Prostate gland (tissue), 2 donors: ENCODE measurements around the gene MRGPRX2. TPM values are rescaled to one million over a fixed set of nuclear protein-coding genes. Genes with fewer than 3 reads are reported as not detected.

ENCODE experiments used
- DNase-seq: peaks from one replicate; pipeline ENCODE4 v3.0.0-alpha.2; 2019; ENCODE audit warnings: low spot score
- H3K27ac ChIP-seq, 2 donors: fragments of 200-600 bp; sonication (generic); 2 replicates each; pipeline ENCODE4 v1.5.1; 2017 to 2019
- H3K27me3 ChIP-seq: fragments of 200-600 bp; sonication (generic); replicated peaks from 2 replicates; pipeline ENCODE4 v1.5.1; 2019; ENCODE audit not compliant: insufficient read depth
- H3K36me3 ChIP-seq, 2 donors: fragments of 200-600 bp; sonication (generic); 1 replicate in 1 of 2; 2 replicates in 1 of 2; pipeline versions ENCODE4 v1.5.1 to v1.8.1; 2017 to 2019
- H3K4me1 ChIP-seq: fragments of 200-600 bp; sonication (generic); replicated peaks from 2 replicates; pipeline ENCODE4 v1.5.1; 2019
- H3K4me3 ChIP-seq, 2 donors: fragments of 200-600 bp; sonication (generic); 2 replicates each; pipeline ENCODE4 v1.5.1; 2017 to 2019
- H3K9me3 ChIP-seq: fragments of 200-600 bp; sonication (generic); 2 replicates; pipeline ENCODE4 v1.5.1; 2017
- POLR2A ChIP-seq: fragments of 450-650 bp; IDR thresholded peaks from one replicate; pipeline ENCODE4 v1.6.1; 2016; ENCODE audit warnings: antibody characterized with exemption, mild to moderate bottlenecking
- POLR2AphosphoS5 ChIP-seq: sonication (generic); formaldehyde crosslinking; IDR thresholded peaks from one replicate; pipeline ENCODE4 v1.6.1; 2017; ENCODE audit warnings: antibody characterized with exemption
- WGBS: methylation state at CpG from one replicate; pipeline ENCODE4 v1.1.5; 2018; 5-methylcytosine and 5-hydroxymethylcytosine counted together
- intact Hi-C: fragments of 100-400 bp; cut with DNase I; formaldehyde crosslinking; loops from one replicate; pipeline ENCODE4 v1.14.2; 2022
- total RNA-seq, 2 donors: library from RNA; depleted of rRNA; stranded (reverse); fragments of >200 nt; gene quantifications; one replicate each; pipeline ENCODE4 v1.1.0, GENCODE V29; 2016
- TF ChIP-seq, protein P1 (sequence below), 4 experiments: fragments of 200-600 bp in 2 of 4; fragments of 450-650 bp in 2 of 4; sonication (generic) in 2 of 4; IDR thresholded peaks; 1 replicate in 3 of 4; 2 replicates in 1 of 4; pipeline ENCODE4 v1.5.1; 2016 to 2019; ENCODE audit warnings: antibody characterized with exemption in 4 of 4, mild to moderate bottlenecking in 2 of 4, moderate library complexity in 2 of 4

The MRGPRX2 gene
- total RNA-seq, 2 donors from 2014 or later: not detected

DNA sequence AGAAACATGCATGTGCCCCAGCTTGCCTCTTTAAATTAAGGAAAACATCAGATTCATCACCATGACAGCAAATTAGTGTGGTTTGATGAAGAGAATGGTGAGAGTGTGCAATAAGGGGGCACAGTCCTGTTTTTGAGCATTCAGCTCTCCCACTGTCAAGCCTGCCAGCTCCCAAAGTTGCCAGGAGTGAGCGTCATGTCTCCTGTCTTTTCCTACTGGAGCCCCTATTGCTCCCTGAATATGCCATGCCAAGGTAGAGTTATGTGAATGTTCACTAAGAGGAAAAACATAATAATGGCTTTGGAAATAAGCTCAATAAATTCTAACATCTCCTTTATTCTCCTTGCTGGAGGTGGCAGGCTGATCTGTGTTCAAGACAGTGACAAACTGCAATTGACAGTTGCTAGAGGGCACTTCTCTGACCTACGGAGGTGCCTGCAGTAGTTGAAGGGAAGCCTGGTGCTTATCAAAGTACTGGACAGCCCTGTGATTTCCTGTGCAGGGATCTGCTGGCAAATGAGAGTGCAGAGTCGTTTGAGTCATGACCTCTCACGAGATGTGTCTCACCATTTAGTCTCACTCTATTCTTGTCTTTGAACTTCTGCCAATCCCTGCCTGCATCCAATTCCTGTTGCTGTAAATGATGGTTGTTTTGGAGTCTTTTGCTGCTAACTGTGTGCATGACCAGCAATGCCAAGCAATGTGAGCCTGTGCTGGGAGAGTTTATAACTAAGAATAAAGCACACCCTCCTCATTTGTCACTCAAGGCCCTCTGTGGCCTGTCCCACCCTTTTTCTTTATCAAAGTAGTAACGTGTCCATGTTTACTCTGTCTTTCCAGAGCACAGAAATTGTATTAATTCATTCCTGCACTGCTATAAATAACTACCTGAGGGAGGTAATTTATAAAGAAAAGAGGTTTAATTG is 34.8 kb downstream of the MRGPRX2 start:
- Histone ChIP-seq H3K27ac (no peak overlapping the region), H3K4me3 (no peak overlapping the region), H3K9me3 (no peaks in the 10 kb centered on the region), H3K4me1 (no peaks in the 10 kb centered on the region), H3K27me3 (no peaks in the 10 kb centered on the region), H3K36me3 (no peaks in the 10 kb centered on the region)
- 27% methylated on average over 5 of the region's 5 CpGs for WGBS
- no peak for TF ChIP-seq POLR2AphosphoS5
- TF ChIP-seq, protein P1, sequence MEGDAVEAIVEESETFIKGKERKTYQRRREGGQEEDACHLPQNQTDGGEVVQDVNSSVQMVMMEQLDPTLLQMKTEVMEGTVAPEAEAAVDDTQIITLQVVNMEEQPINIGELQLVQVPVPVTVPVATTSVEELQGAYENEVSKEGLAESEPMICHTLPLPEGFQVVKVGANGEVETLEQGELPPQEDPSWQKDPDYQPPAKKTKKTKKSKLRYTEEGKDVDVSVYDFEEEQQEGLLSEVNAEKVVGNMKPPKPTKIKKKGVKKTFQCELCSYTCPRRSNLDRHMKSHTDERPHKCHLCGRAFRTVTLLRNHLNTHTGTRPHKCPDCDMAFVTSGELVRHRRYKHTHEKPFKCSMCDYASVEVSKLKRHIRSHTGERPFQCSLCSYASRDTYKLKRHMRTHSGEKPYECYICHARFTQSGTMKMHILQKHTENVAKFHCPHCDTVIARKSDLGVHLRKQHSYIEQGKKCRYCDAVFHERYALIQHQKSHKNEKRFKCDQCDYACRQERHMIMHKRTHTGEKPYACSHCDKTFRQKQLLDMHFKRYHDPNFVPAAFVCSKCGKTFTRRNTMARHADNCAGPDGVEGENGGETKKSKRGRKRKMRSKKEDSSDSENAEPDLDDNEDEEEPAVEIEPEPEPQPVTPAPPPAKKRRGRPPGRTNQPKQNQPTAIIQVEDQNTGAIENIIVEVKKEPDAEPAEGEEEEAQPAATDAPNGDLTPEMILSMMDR (IDR thresholded peaks at IDR 0.05): no peak
- no peak for TF ChIP-seq POLR2A
- DNase-seq: no peak
- intact Hi-C loops: no loop called here

- no peaks in the 10 kb centered on the region for H3K27me3 ChIP-seq
- intact Hi-C loops: no loop called here
- no peaks in the 10 kb centered on the region for H3K36me3 ChIP-seq
- H3K4me1 ChIP-seq: no peaks in the 10 kb centered on the region
- DNase-seq: no peak
- TF ChIP-seq, protein P1 (IDR thresholded peaks at IDR 0.05): no peak
- TF ChIP-seq POLR2A (no peak), POLR2AphosphoS5 (no peak)
- H3K4me3 ChIP-seq: no peak overlapping the region
- no peaks in the 10 kb centered on the region for H3K9me3 ChIP-seq
- H3K27ac ChIP-seq: no peak overlapping the region
Observed at GRCh38 chr11:19020831-19021230, 39.7 kb downstream of the MRGPRX2 start.

DNA sequence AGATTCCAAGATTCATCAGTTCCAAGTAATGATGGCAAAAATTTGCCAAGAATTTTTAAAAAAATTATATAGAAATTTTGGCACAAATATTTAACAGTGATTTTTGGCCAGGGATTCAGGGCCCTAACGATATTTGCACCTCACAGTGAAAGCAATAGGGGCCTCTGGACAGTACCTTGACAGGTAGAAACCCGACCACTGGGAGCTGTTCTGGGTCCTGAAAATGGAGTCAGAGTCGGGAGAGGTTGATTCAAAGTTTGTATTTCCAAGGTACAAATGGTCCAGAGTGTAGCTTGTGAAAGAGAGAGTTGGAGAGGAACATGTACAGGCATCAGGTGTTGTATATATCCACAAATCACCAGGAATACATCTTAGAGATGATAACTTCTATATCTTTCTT is 41.6 kb downstream of the MRGPRX2 start:
- Histone ChIP-seq H3K4me1 (no peaks in the 10 kb centered on the region), H3K9me3 (no peaks in the 10 kb centered on the region), H3K4me3 (no peak overlapping the region), H3K27ac (no peak overlapping the region), H3K27me3 (no peaks in the 10 kb centered on the region), H3K36me3 (no peaks in the 10 kb centered on the region)
- WGBS: 5% methylated on average over 3 of the region's 3 CpGs
- TF ChIP-seq POLR2AphosphoS5 (no peak), POLR2A (no peak)
- TF ChIP-seq, protein P1 (IDR thresholded peaks at IDR 0.05): no peak
- no peak for DNase-seq
- intact Hi-C loops: no loop called here

DNA sequence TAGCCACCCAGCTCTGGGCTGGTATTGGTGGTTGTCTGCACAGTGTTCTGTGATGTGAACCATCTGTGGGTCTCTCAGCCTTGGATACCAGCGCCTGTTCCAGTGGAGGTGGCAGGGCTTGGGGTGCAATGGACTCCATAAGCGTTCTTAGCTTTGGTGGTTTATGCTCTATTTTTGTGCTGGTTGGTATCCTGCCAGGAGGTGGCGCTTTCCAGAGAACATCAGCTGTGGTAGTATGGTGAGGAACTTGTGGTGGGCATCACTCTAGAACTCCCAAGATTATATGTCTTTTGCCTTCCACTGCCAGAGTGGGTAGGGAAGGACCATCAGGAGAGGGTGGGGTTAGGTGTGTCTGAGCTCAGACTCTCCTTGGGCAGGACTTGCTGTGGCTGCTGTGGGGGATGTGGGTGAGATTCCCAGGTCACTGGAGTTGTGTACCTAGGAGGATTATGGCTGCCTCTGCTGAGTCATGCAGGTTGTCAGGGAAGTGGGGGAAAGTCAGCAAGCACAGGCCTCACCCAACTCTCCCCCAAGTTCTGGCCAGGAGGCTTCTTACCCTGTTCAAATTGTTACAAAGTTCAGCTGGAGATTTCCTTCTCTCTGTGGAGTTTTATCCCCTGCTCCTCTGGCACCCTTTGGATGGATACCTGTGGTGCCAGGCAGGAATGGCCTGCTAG is 47.2 kb downstream of the MRGPRX2 start:
- no peaks in the 10 kb centered on the region for H3K9me3 ChIP-seq

More for the DNA sequence above, 47.2 kb downstream of the MRGPRX2 start:
- no peak for TF ChIP-seq POLR2AphosphoS5
- TF ChIP-seq, protein P1 (IDR thresholded peaks at IDR 0.05): no peak
- TF ChIP-seq POLR2A: no peak
- Histone ChIP-seq H3K27ac (no peak overlapping the region), H3K27me3 (no peaks in the 10 kb centered on the region), H3K4me1 (no peaks in the 10 kb centered on the region), H3K4me3 (no peak overlapping the region), H3K36me3 (no peaks in the 10 kb centered on the region)
- DNase-seq: no peak
- 73% methylated on average over 3 of the region's 3 CpGs for WGBS
- intact Hi-C loops: no loop called here
